Fibroblast of lung (primary cell): Measurements from ENCODE around the gene TREML2. TPM values are rescaled to one million over a fixed set of nuclear protein-coding genes. Genes with fewer than 3 reads are reported as not detected.

Experiments used
- DNase-seq, 2 donors: peaks; one replicate each; pipeline versions ENCODE4 v3.0.0 to v3.0.0-alpha.2; 2010; ENCODE audit warnings: low read depth in 2 of 2
- H2AFZ ChIP-seq: 2 replicates; pipeline ENCODE4 v1.5.1; 2012; ENCODE audit warnings: low read length, control low read depth, inconsistent platforms
- H3K27ac ChIP-seq: 2 replicates; pipeline ENCODE4 v1.5.1; 2011; ENCODE audit warnings: low read length, control low read depth; ENCODE audit not compliant: insufficient read depth
- H3K27me3 ChIP-seq: 2 replicates; pipeline ENCODE4 v1.5.1; 2011; ENCODE audit warnings: mild to moderate bottlenecking, low read length; ENCODE audit not compliant: control insufficient read depth, insufficient read depth
- H3K36me3 ChIP-seq: 2 replicates; pipeline ENCODE4 v1.5.1; 2011; ENCODE audit warnings: low read length; ENCODE audit not compliant: control insufficient read depth, insufficient read depth
- H3K4me1 ChIP-seq: 2 replicates; pipeline ENCODE4 v1.5.1; 2011; ENCODE audit warnings: low read length; ENCODE audit not compliant: control insufficient read depth, insufficient read depth; ENCODE audit errors: extremely low read depth
- H3K4me2 ChIP-seq: 2 replicates; pipeline ENCODE4 v1.5.1; 2011; ENCODE audit warnings: low read length, control low read depth; ENCODE audit not compliant: insufficient read depth; ENCODE audit errors: extremely low read depth
- H3K4me3 ChIP-seq, 4 experiments: fragments of 200-600 bp in 1 of 4; sonication (generic) in 1 of 4; replicated peaks in 1 of 4; 2 replicates each; pipeline ENCODE4 v1.5.1; 2011 to 2016; ENCODE audit warnings: low read length in 4 of 4, low read depth in 3 of 4, mild to moderate bottlenecking in 3 of 4, control low read depth in 2 of 4, inconsistent platforms in 1 of 4, mixed read lengths in 1 of 4; ENCODE audit not compliant: insufficient read depth in 1 of 4; ENCODE audit errors: control extremely low read depth in 1 of 4
- H3K79me2 ChIP-seq: 2 replicates; pipeline ENCODE4 v1.5.1; 2012; ENCODE audit warnings: mild to moderate bottlenecking, low read length, inconsistent platforms; ENCODE audit not compliant: control insufficient read depth, insufficient read depth
- H3K9ac ChIP-seq: 2 replicates; pipeline ENCODE4 v1.5.1; 2011; ENCODE audit warnings: mild to moderate bottlenecking, low read length, control low read depth; ENCODE audit not compliant: insufficient read depth
- H3K9me3 ChIP-seq: 2 replicates; pipeline ENCODE4 v1.5.1; 2012; ENCODE audit warnings: low read depth, low read length; ENCODE audit not compliant: control insufficient read depth, insufficient read depth
- H4K20me1 ChIP-seq: 2 replicates; pipeline ENCODE4 v1.5.1; 2011; ENCODE audit warnings: low read length; ENCODE audit not compliant: control insufficient read depth, insufficient read depth; ENCODE audit errors: extremely low read depth
- EZH2 ChIP-seq: IDR thresholded peaks from 2 replicates; pipeline ENCODE4 v1.5.1; 2012; ENCODE audit warnings: low read length, control low read depth, mild to moderate bottlenecking; ENCODE audit errors: missing control alignments
- polyA plus RNA-seq, 2 donors: library from polyadenylated mRNA; depleted of rRNA in 1 of 2; stranded (reverse) in 1 of 2; unstranded in 1 of 2; fragments of >200 nt; gene quantifications; 2 replicates each; pipeline ENCODE4 v1.2.1, GENCODE V29; 2011 to 2012; ENCODE audit warnings: missing spikeins in 1 of 2
- total RNA-seq: library from RNA; depleted of rRNA; stranded (reverse); fragments of >200 nt; gene quantifications from 2 replicates; pipeline ENCODE4 v1.2.1, GENCODE V29; 2014
- TF ChIP-seq, protein P1 (sequence below), 2 donors: IDR thresholded peaks in 1 of 2; conservative IDR thresholded peaks in 1 of 2; 1 replicate in 1 of 2; 2 replicates in 1 of 2; pipeline ENCODE4 v1.5.1; 2011 to 2012; ENCODE audit warnings: low read length in 2 of 2, control low read depth in 1 of 2, inconsistent platforms in 1 of 2, low read depth in 1 of 2, mild to moderate bottlenecking in 1 of 2

The TREML2 gene
- total and polyA plus RNA-seq, 2 donors (not counting 1 experiment from before 2014, with no cell fraction given): not detected

DNA sequence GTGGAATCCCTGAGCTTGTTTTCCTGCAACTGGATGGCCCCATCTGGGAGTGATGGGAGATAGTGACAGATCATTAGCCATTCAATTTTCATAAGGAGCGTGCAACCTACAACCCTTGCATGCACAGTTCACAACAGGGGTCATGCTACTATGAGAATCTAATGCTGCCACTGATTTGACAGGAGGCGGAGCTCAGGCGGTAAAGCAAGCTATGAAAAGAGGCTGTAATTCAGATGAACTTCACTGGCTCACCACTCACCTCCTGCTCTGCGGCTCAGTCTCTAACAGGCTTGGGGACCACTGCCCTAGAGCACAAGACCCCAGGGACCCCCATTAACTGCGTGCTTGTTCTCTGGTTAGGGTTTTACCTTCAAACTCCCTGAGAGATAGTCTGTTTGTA is 14.8 kb upstream of the TREML2 start:
- no peak overlapping the region for H3K4me3 ChIP-seq
- no peak for DNase-seq
- H3K27me3 ChIP-seq: no peaks in the 10 kb centered on the region
- H3K4me2 ChIP-seq: no peak overlapping the region
- H3K79me2 ChIP-seq: no peaks in the 10 kb centered on the region
- TF ChIP-seq, protein P1, sequence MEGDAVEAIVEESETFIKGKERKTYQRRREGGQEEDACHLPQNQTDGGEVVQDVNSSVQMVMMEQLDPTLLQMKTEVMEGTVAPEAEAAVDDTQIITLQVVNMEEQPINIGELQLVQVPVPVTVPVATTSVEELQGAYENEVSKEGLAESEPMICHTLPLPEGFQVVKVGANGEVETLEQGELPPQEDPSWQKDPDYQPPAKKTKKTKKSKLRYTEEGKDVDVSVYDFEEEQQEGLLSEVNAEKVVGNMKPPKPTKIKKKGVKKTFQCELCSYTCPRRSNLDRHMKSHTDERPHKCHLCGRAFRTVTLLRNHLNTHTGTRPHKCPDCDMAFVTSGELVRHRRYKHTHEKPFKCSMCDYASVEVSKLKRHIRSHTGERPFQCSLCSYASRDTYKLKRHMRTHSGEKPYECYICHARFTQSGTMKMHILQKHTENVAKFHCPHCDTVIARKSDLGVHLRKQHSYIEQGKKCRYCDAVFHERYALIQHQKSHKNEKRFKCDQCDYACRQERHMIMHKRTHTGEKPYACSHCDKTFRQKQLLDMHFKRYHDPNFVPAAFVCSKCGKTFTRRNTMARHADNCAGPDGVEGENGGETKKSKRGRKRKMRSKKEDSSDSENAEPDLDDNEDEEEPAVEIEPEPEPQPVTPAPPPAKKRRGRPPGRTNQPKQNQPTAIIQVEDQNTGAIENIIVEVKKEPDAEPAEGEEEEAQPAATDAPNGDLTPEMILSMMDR (conservative IDR thresholded peaks at IDR 0.05 in 1 of 2, IDR thresholded peaks at IDR 0.05 in 1 of 2; ENCODE audit: low read depth in 1 of 2, low read length in 2 of 2): no peak
- TF ChIP-seq EZH2: no peak
- H3K9ac ChIP-seq: no peak overlapping the region
- H3K4me1 ChIP-seq: no peaks in the 10 kb centered on the region
- no peaks in the 10 kb centered on the region for H3K36me3 ChIP-seq
- no peak overlapping the region for H2AFZ ChIP-seq
- H3K27ac ChIP-seq: no peak overlapping the region
- H4K20me1 ChIP-seq: no peaks in the 10 kb centered on the region
- H3K9me3 ChIP-seq: no peaks in the 10 kb centered on the region

DNA sequence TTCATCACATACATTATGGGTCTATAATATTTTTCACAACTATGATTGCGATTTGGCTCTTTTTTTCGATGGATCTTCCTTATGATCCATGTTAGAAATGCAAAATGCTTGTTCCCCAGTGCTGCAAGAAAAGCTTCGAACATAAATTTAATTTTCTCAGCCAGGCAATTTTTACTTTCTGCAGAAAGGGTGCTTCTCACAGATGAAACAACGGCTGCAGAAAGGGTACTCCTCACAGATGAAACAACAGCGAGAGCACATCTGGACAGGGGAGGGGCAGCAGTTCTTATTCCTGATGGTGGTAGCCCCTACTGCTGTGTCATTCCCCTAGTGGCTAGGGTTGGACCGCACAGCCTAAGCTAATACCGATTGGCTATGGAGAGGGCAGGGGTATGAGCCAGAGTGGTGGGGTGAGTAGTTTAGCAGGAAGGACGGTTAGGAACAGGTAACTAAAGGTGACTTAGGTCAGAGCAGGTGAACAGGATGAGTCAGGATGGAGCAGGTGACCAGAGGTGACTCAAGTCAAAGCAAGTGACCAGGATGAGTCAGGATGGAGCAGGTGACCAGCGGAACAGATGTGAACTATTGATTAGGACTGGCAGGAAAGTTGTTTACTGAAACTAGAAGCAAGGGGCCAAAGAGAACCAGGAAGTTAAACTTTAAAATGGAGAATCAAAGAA is 13.8 kb upstream of the TREML2 start:
- H4K20me1 ChIP-seq: no peaks in the 10 kb centered on the region
- no peak for TF ChIP-seq EZH2
- TF ChIP-seq, protein P1 (conservative IDR thresholded peaks at IDR 0.05 in 1 of 2, IDR thresholded peaks at IDR 0.05 in 1 of 2; ENCODE audit: low read depth in 1 of 2, low read length in 2 of 2): no peak
- H3K9me3 ChIP-seq: no peaks in the 10 kb centered on the region
- no peak overlapping the region for H3K27ac ChIP-seq
- H3K4me1 ChIP-seq: no peaks in the 10 kb centered on the region
- H3K27me3 ChIP-seq: no peaks in the 10 kb centered on the region
- DNase-seq: no peak
- no peak overlapping the region for H3K9ac ChIP-seq
- H2AFZ ChIP-seq: no peak overlapping the region
- no peak overlapping the region for H3K4me3 ChIP-seq
- no peaks in the 10 kb centered on the region for H3K79me2 ChIP-seq
- no peak overlapping the region for H3K4me2 ChIP-seq
- no peaks in the 10 kb centered on the region for H3K36me3 ChIP-seq

DNA sequence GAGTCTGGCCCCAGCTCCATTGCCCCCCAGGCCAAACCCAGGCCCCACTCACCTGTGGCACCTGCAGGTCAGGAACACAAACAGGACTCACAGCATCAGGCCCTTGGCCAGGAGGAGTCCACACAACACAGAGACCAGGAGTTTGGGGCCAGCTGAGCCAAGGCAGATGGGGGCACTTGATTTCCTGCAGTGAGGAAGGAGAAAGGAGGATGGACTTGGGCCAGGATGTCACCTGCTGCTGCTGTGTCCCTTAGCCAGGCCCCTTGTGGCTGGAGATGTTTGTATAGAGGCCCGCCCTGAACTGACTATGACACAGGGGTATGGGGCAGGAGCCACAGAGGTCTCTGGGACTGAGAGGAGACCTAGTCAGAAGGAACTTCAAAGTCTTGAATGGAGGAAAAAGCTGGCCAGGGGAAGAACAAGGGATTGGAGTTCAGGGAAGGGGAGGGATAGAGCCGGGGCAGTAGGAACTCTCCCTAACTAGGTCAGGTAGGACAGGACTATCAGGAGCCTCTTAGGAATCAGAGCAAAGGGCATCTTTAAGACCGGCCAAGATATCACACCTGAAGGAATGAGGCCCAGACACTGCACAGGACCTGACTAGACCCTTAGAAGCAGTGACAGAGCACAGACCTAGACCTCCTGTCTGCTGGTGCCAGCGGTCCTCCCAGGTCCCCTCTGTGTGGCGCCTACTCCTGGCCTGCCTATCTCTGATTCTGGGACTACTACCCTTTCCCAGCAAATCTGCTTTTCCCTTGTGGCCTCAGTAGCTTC is 8.8 kb upstream of the TREML2 start:
- H3K4me2 ChIP-seq: no peak overlapping the region
- H3K9me3 ChIP-seq: no peaks in the 10 kb centered on the region
- no peaks in the 10 kb centered on the region for H4K20me1 ChIP-seq
- no peak overlapping the region for H3K9ac ChIP-seq
- H3K79me2 ChIP-seq: no peaks in the 10 kb centered on the region
- H2AFZ ChIP-seq: no peak overlapping the region
- no peak overlapping the region for H3K27ac ChIP-seq
- H3K27me3 ChIP-seq: no peaks in the 10 kb centered on the region
- DNase-seq: no peak
- H3K36me3 ChIP-seq: no peaks in the 10 kb centered on the region
- H3K4me1 ChIP-seq: no peaks in the 10 kb centered on the region
- H3K4me3 ChIP-seq: no peak overlapping the region
- TF ChIP-seq EZH2: no peak
- TF ChIP-seq, protein P1 (conservative IDR thresholded peaks at IDR 0.05 in 1 of 2, IDR thresholded peaks at IDR 0.05 in 1 of 2; ENCODE audit: low read depth in 1 of 2, low read length in 2 of 2): no peak
